ENCODE measurements around the gene KRT26. TPM values are rescaled to one million over a fixed set of nuclear protein-coding genes. Genes with fewer than 3 reads are reported as not detected.
"Not testable (repeated sequence)": the region's sequence is repeated elsewhere in the genome, so short reads cannot be mapped to it uniquely, and the experiment has no call there.

The KRT26 gene
- total and polyA plus RNA-seq, 2 donors (not counting 1 experiment from before 2014, with no cell fraction given): not detected

DNA sequence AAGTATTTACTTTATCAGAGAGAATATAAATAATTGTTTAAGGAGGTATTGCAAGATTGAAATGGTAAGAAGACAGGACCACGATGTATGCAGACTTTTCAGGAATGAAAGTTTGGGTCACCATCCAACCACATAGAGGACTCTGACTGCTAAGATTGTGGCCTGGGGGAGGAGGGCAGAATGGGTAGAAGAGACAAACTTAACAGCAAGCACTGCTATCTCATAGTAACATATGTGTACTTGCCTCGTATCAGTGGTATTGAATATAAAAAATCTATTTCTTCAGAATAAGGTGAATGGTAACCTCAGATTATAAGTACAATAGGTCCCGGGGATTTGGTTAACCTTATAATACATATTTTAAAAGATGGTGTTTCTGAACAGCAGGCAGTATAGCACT is 44.6 kb upstream of the KRT26 start:
- Histone ChIP-seq H3K4me2 (replicated peaks; ENCODE audit: low read depth, low read length, poor library complexity, severe bottlenecking) (no peak overlapping the region), H3K27ac (ENCODE audit: low read length in 2 of 2) (no peak overlapping the region), H3K9ac (ENCODE audit: low read length) (no peak overlapping the region), H2AFZ (ENCODE audit: insufficient read depth, low read depth, low read length, poor library complexity, severe bottlenecking) (no peak overlapping the region), H3K9me3 (ENCODE audit: control extremely low read depth in 1 of 3, control insufficient read depth in 2 of 3, insufficient read depth in 1 of 3, low read length in 2 of 3) (peaks cover 0 to 4% (median 3%) of the 10 kb centered on the region in 3 donors), H3K79me2 (ENCODE audit: control insufficient read depth, insufficient read depth, low read length) (no peaks in the 10 kb centered on the region), H3K27me3 (replicated peaks in 1 of 4; ENCODE audit: control extremely low read depth in 1 of 4, control insufficient read depth in 3 of 4, insufficient read depth in 4 of 4, low read length in 3 of 4) (peaks cover 0 to 16% (median 12%) of the 10 kb centered on the region in 4 experiments), H4K20me1 (ENCODE audit: control insufficient read depth, insufficient read depth, low read length, poor library complexity, severe bottlenecking) (no peaks in the 10 kb centered on the region), H3K36me3 (replicated peaks in 1 of 2; ENCODE audit: control extremely low read depth in 1 of 2, control insufficient read depth in 1 of 2, extremely low read depth in 1 of 2, insufficient read depth in 2 of 2, low read length in 1 of 2) (peaks cover 0 to 12% of the 10 kb centered on the region in 2 experiments), H3K4me3 (ENCODE audit: control extremely low read depth in 1 of 5, extremely low read depth in 1 of 5, insufficient read depth in 1 of 5, low read depth in 2 of 5, low read length in 4 of 5) (no peak overlapping the region), H3K4me1 (ENCODE audit: control insufficient read depth in 2 of 2, insufficient read depth in 2 of 2, low read length in 2 of 2) (peaks cover 8 to 13% of the 10 kb centered on the region in 2 donors)
- no peak for DNase-seq
- ATAC-seq (ENCODE audit: low read depth): no peak
- 100% methylated on average over 1 of the region's 3 CpGs for WGBS (ENCODE audit: insufficient coverage)
- Mint-ChIP-seq H3K9me3 (ENCODE audit: insufficient read depth) (peaks cover 6% of the 10 kb centered on the region), H3K27ac (no peak overlapping the region), H3K4me1 (peaks cover 17% of the 10 kb centered on the region), H3K4me3 (no peak overlapping the region), H3K27me3 (peaks cover 29% of the 10 kb centered on the region)
- POLR2A ChIA-PET: no interaction called here
- intact Hi-C loops (cut with micrococcal nuclease): loop anchor here (5.0 to 10.0 kb wide), 4 partner anchors 252 to 1366 kb away; partner anchors contain the start of genes CCR7, DNAJC7 and KCNH4
- TF ChIP-seq, protein P1, sequence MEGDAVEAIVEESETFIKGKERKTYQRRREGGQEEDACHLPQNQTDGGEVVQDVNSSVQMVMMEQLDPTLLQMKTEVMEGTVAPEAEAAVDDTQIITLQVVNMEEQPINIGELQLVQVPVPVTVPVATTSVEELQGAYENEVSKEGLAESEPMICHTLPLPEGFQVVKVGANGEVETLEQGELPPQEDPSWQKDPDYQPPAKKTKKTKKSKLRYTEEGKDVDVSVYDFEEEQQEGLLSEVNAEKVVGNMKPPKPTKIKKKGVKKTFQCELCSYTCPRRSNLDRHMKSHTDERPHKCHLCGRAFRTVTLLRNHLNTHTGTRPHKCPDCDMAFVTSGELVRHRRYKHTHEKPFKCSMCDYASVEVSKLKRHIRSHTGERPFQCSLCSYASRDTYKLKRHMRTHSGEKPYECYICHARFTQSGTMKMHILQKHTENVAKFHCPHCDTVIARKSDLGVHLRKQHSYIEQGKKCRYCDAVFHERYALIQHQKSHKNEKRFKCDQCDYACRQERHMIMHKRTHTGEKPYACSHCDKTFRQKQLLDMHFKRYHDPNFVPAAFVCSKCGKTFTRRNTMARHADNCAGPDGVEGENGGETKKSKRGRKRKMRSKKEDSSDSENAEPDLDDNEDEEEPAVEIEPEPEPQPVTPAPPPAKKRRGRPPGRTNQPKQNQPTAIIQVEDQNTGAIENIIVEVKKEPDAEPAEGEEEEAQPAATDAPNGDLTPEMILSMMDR (IDR thresholded peaks at IDR 0.05): no peak
- TF ChIP-seq EZH2 (IDR thresholded peaks at IDR 0.05; ENCODE audit: borderline replicate concordance, insufficient read depth, low read depth, low read length, poor library complexity, severe bottlenecking): no peak
- CTCF ChIA-PET: interaction anchor here (0.9 to 1.3 kb wide), 3 partner anchors 13 to 846 kb away, joined by 3 to 5 read pairs (median 3); no protein-coding TSS in a partner anchor

DNA sequence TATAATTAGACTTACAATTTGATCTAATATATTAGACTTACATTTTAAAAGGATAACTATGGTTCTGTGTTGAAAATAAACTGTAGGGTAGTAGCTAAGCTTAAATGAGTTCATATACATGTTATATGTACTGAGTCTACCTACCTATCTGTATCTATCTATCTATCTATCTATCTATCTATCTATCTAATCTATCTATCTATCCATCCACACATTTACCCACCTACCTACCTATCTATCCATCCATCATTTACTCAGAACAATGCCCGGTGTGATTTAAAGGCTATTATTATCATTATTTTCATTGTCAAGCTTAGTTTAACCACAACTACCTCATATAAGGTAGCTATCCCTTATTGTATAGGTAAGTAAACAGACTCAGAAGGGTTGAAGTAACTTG is 43.4 kb upstream of the KRT26 start:
- TF ChIP-seq, protein P1 (IDR thresholded peaks at IDR 0.05): no peak
- no peak for TF ChIP-seq EZH2 (IDR thresholded peaks at IDR 0.05; ENCODE audit: borderline replicate concordance, insufficient read depth, low read depth, low read length, poor library complexity, severe bottlenecking)
- H3K4me3 ChIP-seq (ENCODE audit: control extremely low read depth in 1 of 5, extremely low read depth in 1 of 5, insufficient read depth in 1 of 5, low read depth in 2 of 5, low read length in 4 of 5): no peak overlapping the region
- no peaks in the 10 kb centered on the region for H3K79me2 ChIP-seq (ENCODE audit: control insufficient read depth, insufficient read depth, low read length)
- Mint-ChIP-seq H3K27ac (no peak overlapping the region), H3K9me3 (ENCODE audit: insufficient read depth) (peaks cover 6% of the 10 kb centered on the region), H3K4me3 (no peak overlapping the region), H3K27me3 (peaks cover 34% of the 10 kb centered on the region), H3K4me1 (peaks cover 17% of the 10 kb centered on the region)
- H4K20me1 ChIP-seq (ENCODE audit: control insufficient read depth, insufficient read depth, low read length, poor library complexity, severe bottlenecking): no peaks in the 10 kb centered on the region
- DNase-seq (no peak), ATAC-seq (ENCODE audit: low read depth) (no peak)
- ChIA-PET CTCF (interaction anchor here (1.1 to 1.4 kb wide), 4 partner anchors 10 to 848 kb away, joined by 3 to 5 read pairs (median 4); no protein-coding TSS in a partner anchor), POLR2A (no interaction called here)
- H3K27me3 ChIP-seq (replicated peaks in 1 of 4; ENCODE audit: control extremely low read depth in 1 of 4, control insufficient read depth in 3 of 4, insufficient read depth in 4 of 4, low read length in 3 of 4): peaks cover 0 to 26% (median 16%) of the 10 kb centered on the region in 4 experiments
- no CpG with 5 or more reads among the region's 1 CpG for WGBS (ENCODE audit: insufficient coverage)
- peaks cover 8 to 13% of the 10 kb centered on the region in 2 donors for H3K4me1 ChIP-seq (ENCODE audit: control insufficient read depth in 2 of 2, insufficient read depth in 2 of 2, low read length in 2 of 2)
- intact Hi-C loops (cut with micrococcal nuclease): loop anchor here (5.0 to 10.0 kb wide), 4 partner anchors 251 to 1367 kb away; partner anchors contain the start of genes CCR7, DNAJC7 and KCNH4
- H2AFZ ChIP-seq (ENCODE audit: insufficient read depth, low read depth, low read length, poor library complexity, severe bottlenecking): no peak overlapping the region
- H3K27ac ChIP-seq (ENCODE audit: low read length in 2 of 2): no peak overlapping the region
- H3K36me3 ChIP-seq (replicated peaks in 1 of 2; ENCODE audit: control extremely low read depth in 1 of 2, control insufficient read depth in 1 of 2, extremely low read depth in 1 of 2, insufficient read depth in 2 of 2, low read length in 1 of 2): peaks cover 0 to 12% of the 10 kb centered on the region in 2 experiments
- no peak overlapping the region for H3K9ac ChIP-seq (ENCODE audit: low read length)
- H3K9me3 ChIP-seq (ENCODE audit: control extremely low read depth in 1 of 3, control insufficient read depth in 2 of 3, insufficient read depth in 1 of 3, low read length in 2 of 3): peaks cover 0 to 4% (median 3%) of the 10 kb centered on the region in 3 donors
- no peak overlapping the region for H3K4me2 ChIP-seq (replicated peaks; ENCODE audit: low read depth, low read length, poor library complexity, severe bottlenecking)

DNA sequence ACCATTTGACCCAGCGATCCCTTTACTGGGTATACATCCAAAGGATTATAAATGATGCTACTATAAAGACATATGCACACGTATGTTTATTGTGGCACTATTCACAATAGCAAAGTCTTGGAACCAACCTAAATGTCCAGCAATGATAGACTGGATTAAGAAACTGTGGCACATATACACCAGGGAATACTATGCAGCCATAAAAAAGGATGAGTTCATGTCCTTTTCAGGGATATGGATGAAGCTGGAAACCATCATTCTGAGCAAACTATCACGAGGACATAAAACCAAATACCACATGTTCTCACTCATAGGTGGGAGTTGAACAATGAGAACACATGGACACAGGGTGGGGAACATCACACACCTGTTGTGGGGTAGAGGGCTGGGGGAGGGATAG is 42.7 kb upstream of the KRT26 start:
- H2AFZ ChIP-seq (ENCODE audit: insufficient read depth, low read depth, low read length, poor library complexity, severe bottlenecking); H3K9me3 ChIP-seq (ENCODE audit: control extremely low read depth in 1 of 3, control insufficient read depth in 2 of 3, insufficient read depth in 1 of 3, low read length in 2 of 3); H3K27ac Mint-ChIP-seq; DNase-seq; H3K4me3 ChIP-seq (ENCODE audit: control extremely low read depth in 1 of 5, extremely low read depth in 1 of 5, insufficient read depth in 1 of 5, low read depth in 2 of 5, low read length in 4 of 5); ATAC-seq (ENCODE audit: low read depth); H3K79me2 ChIP-seq (ENCODE audit: control insufficient read depth, insufficient read depth, low read length); H3K4me3 Mint-ChIP-seq; H3K9me3 Mint-ChIP-seq (ENCODE audit: insufficient read depth); POLR2A ChIA-PET; H3K4me2 ChIP-seq (replicated peaks; ENCODE audit: low read depth, low read length, poor library complexity, severe bottlenecking); H3K27ac ChIP-seq (ENCODE audit: low read length in 2 of 2); H4K20me1 ChIP-seq (ENCODE audit: control insufficient read depth, insufficient read depth, low read length, poor library complexity, severe bottlenecking); H3K9ac ChIP-seq (ENCODE audit: low read length): not testable (repeated sequence)
- Mint-ChIP-seq H3K27me3 (peaks cover 42% of the 10 kb centered on the region), H3K4me1 (peaks cover 13% of the 10 kb centered on the region)
- intact Hi-C loops (cut with micrococcal nuclease): loop anchor here (5.0 to 10.0 kb wide), 4 partner anchors 250 to 1368 kb away; partner anchors contain the start of genes CCR7, DNAJC7 and KCNH4
- peaks cover 8 to 13% of the 10 kb centered on the region in 2 donors for H3K4me1 ChIP-seq (ENCODE audit: control insufficient read depth in 2 of 2, insufficient read depth in 2 of 2, low read length in 2 of 2)
- whole genome bisulfite sequencing (ENCODE audit: insufficient coverage): no CpG with 5 or more reads among the region's 3 CpGs
- peaks cover 0 to 29% (median 21%) of the 10 kb centered on the region in 4 experiments for H3K27me3 ChIP-seq (replicated peaks in 1 of 4; ENCODE audit: control extremely low read depth in 1 of 4, control insufficient read depth in 3 of 4, insufficient read depth in 4 of 4, low read length in 3 of 4)
- CTCF ChIA-PET: interaction anchor here (1.1 to 1.4 kb wide), 2 partner anchors 10 to 848 kb away, joined by 3 to 5 read pairs; no protein-coding TSS in a partner anchor
- peaks cover 0 to 12% of the 10 kb centered on the region in 2 experiments for H3K36me3 ChIP-seq (replicated peaks in 1 of 2; ENCODE audit: control extremely low read depth in 1 of 2, control insufficient read depth in 1 of 2, extremely low read depth in 1 of 2, insufficient read depth in 2 of 2, low read length in 1 of 2)

Data from B cell (primary cell).